GM12865 (cell line): ENCODE measurements around the gene ASTN2.

Experiments used
- DNase-seq: peaks from one replicate; pipeline ENCODE4 v3.0.0; 2010; ENCODE audit warnings: low read depth
- H3K4me3 ChIP-seq: 2 replicates; pipeline ENCODE4 v1.5.1; 2011; ENCODE audit warnings: mild to moderate bottlenecking, low read depth, low read length, control low read depth
- CTCF ChIP-seq: IDR thresholded peaks from 2 replicates; pipeline ENCODE4 v1.5.1; 2011; ENCODE audit warnings: low read length, control low read depth, low read depth, inconsistent platforms; ENCODE audit not compliant: insufficient read depth; ENCODE audit errors: missing control alignments

Gene ASTN2

GRCh38 chr9:116604251-116604650, 810.6 kb downstream of the ASTN2 start:
- H3K4me3 ChIP-seq = no peak overlapping the region
- no peak for TF ChIP-seq CTCF
- DNase-seq = no peak

DNA sequence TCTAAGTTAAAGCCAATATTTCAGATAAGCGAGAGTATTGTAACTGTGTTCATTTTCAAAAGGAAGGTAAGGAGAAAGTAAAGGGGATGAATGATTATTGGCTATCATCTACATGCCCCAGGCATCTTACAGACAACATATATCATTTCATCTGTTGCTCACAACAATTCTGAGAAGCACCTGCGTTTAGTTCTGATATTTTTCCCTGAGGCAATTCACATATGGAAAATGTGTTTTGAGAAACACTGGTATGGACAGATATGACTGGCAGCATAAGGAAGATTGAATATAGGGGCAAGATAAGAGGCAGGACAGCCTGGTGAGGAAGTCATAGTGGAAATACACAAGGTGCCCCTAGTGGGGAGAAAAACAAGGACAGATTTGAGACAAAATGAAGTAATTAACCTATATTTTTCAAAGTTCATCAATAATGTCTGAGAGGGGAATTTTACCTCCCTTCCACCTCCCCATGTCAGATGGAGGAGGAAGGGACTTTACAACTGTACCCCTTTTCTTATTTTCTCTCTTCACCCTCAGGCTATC, 815.4 kb downstream of the ASTN2 start:
- TF ChIP-seq CTCF = no peak
- no peak for DNase-seq
- no peak overlapping the region for H3K4me3 ChIP-seq

DNA sequence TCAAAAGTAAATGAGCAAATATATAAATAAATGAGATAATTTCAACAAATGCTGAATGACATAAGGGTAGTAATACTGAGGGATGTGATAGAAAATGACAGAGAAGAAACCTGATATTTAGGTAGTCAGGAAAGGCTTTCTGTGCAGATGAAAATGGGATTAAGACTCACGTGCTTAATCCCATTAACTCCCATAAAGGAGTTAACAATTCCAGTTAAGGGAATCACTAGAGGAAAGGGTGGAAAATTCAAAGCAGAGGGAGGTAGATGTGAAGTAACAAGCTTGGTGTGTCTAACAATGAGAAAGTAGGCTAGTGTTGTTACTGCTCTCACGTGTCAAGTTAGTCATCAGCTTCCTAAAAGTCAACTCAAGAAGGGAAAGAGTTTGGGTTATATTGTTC, 818.2 kb downstream of the ASTN2 start:
- no peak overlapping the region for H3K4me3 ChIP-seq
- no peak for TF ChIP-seq CTCF
- no peak for DNase-seq

- no peak for TF ChIP-seq CTCF
- H3K4me3 ChIP-seq = no peak overlapping the region
- no peak for DNase-seq
Observed at GRCh38 chr9:116594547-116594946, 820.3 kb downstream of the ASTN2 start.

DNA sequence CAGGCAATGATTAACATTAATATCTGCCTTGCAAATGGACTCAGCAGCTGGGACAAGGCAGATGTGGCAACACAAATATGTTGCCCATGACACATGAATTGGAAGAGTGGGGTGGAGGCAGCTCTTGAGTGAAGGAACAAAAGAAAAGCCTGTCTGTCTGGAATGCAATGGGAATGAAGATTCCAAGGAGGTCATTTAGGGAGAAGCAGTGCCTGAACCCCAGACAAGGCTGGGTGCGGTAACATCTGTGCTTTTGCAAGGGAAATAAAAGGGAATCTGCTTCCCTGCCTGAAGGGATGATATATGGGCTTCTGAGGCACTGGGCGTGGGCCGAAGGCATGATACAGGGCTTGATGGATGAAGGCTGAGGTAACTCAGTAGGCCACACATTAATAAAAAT, 821.9 kb downstream of the ASTN2 start:
- no peak overlapping the region for H3K4me3 ChIP-seq
- no peak for TF ChIP-seq CTCF
- DNase-seq = no peak

- peak; percentile 76 for DNase-seq
- TF ChIP-seq CTCF = peak; percentile 51
- H3K4me3 ChIP-seq = no peak overlapping the region
Observed at GRCh38 chr9:116589392-116590354, 825.2 kb downstream of the ASTN2 start.
